ENCODE data around the gene CFHR3. TPM values are rescaled to one million over a fixed set of nuclear protein-coding genes. Genes with fewer than 3 reads are reported as not detected.
"Not testable (repeated sequence)": the region's sequence is repeated elsewhere in the genome, so short reads cannot be mapped to it uniquely, and the experiment has no call there.

Gene CFHR3
- polyA plus RNA-seq, 3 donors: not detected

- no peak overlapping the region for H3K27ac Mint-ChIP-seq
- H3K4me2 ChIP-seq (replicated peaks; ENCODE audit: extremely low read depth, low read length, poor library complexity, severe bottlenecking): no peak overlapping the region
- no peak overlapping the region for H3K27ac ChIP-seq (ENCODE audit: low read depth in 1 of 2, low read length in 2 of 2)
- WGBS (ENCODE audit: insufficient coverage): no CpG with 5 or more reads among the region's 2 CpGs
- H3K4me3 ChIP-seq (replicated peaks in 1 of 3; ENCODE audit: low read depth in 2 of 3, low read length in 3 of 3): no peak overlapping the region
- DNase-seq: no peak
- peaks cover 8 to 25% of the 10 kb centered on the region in 2 donors for H3K9me3 ChIP-seq (replicated peaks in 1 of 2; ENCODE audit: control insufficient read depth in 1 of 2, insufficient read depth in 1 of 2, low read length in 2 of 2)
- H3K4me1 Mint-ChIP-seq: no peaks in the 10 kb centered on the region
- H3K79me2 ChIP-seq (ENCODE audit: insufficient read depth, low read length): no peaks in the 10 kb centered on the region
- H4K20me1 ChIP-seq (ENCODE audit: insufficient read depth, low read length): no peaks in the 10 kb centered on the region
- no peaks in the 10 kb centered on the region for H3K27me3 ChIP-seq (ENCODE audit: control insufficient read depth in 2 of 2, insufficient read depth in 2 of 2, low read length in 2 of 2)
- no peak for TF ChIP-seq CTCF (IDR thresholded peaks at IDR 0.05)
- intact Hi-C loops (cut with micrococcal nuclease): no loop called here
- H3K36me3 ChIP-seq (replicated peaks in 1 of 2; ENCODE audit: control insufficient read depth in 1 of 2, insufficient read depth in 2 of 2, low read length in 2 of 2): no peaks in the 10 kb centered on the region
- H3K27me3 Mint-ChIP-seq (ENCODE audit: low read depth in 3 of 3): no peaks in the 10 kb centered on the region
- H2AFZ ChIP-seq (ENCODE audit: insufficient read depth, low read depth, low read length, poor library complexity, severe bottlenecking): no peak overlapping the region
- no peak overlapping the region for H3K9ac ChIP-seq (ENCODE audit: insufficient read depth, low read length, poor library complexity, severe bottlenecking)
- peaks cover 7 to 19% (median 13%) of the 10 kb centered on the region in 7 donors for H3K9me3 Mint-ChIP-seq
- H3K4me1 ChIP-seq (ENCODE audit: control insufficient read depth in 1 of 2, insufficient read depth in 2 of 2, low read length in 2 of 2): no peaks in the 10 kb centered on the region
- H3K36me3 Mint-ChIP-seq: no peaks in the 10 kb centered on the region
- no peak overlapping the region for H3K4me3 Mint-ChIP-seq
Measured at GRCh38 chr1:196734460-196734859, 40.2 kb upstream of the CFHR3 start.

- H2AFZ ChIP-seq (ENCODE audit: insufficient read depth, low read depth, low read length, poor library complexity, severe bottlenecking): no peak overlapping the region
- no peak overlapping the region for H3K9ac ChIP-seq (ENCODE audit: insufficient read depth, low read length, poor library complexity, severe bottlenecking)
- no peaks in the 10 kb centered on the region for H3K27me3 Mint-ChIP-seq (ENCODE audit: low read depth in 3 of 3)
- H3K4me2 ChIP-seq (replicated peaks; ENCODE audit: extremely low read depth, low read length, poor library complexity, severe bottlenecking): no peak overlapping the region
- H3K27ac Mint-ChIP-seq: no peak overlapping the region
- H3K36me3 Mint-ChIP-seq: no peaks in the 10 kb centered on the region
- no peak for TF ChIP-seq CTCF (IDR thresholded peaks at IDR 0.05)
- H3K36me3 ChIP-seq (replicated peaks in 1 of 2; ENCODE audit: control insufficient read depth in 1 of 2, insufficient read depth in 2 of 2, low read length in 2 of 2): no peaks in the 10 kb centered on the region
- H4K20me1 ChIP-seq (ENCODE audit: insufficient read depth, low read length): no peaks in the 10 kb centered on the region
- no peak overlapping the region for H3K4me3 Mint-ChIP-seq
- DNase-seq: no peak
- H3K27ac ChIP-seq (ENCODE audit: low read depth in 1 of 2, low read length in 2 of 2): no peak overlapping the region
- peaks cover 11 to 13% of the 10 kb centered on the region in 2 donors for H3K9me3 ChIP-seq (replicated peaks in 1 of 2; ENCODE audit: control insufficient read depth in 1 of 2, insufficient read depth in 1 of 2, low read length in 2 of 2)
- peaks cover 8 to 22% (median 14%) of the 10 kb centered on the region in 7 donors for H3K9me3 Mint-ChIP-seq
- H3K4me1 ChIP-seq (ENCODE audit: control insufficient read depth in 1 of 2, insufficient read depth in 2 of 2, low read length in 2 of 2): no peaks in the 10 kb centered on the region
- intact Hi-C loops (cut with micrococcal nuclease): no loop called here
- no peaks in the 10 kb centered on the region for H3K27me3 ChIP-seq (ENCODE audit: control insufficient read depth in 2 of 2, insufficient read depth in 2 of 2, low read length in 2 of 2)
- H3K4me3 ChIP-seq (replicated peaks in 1 of 3; ENCODE audit: low read depth in 2 of 3, low read length in 3 of 3): no peak overlapping the region
- no peaks in the 10 kb centered on the region for H3K4me1 Mint-ChIP-seq
- H3K79me2 ChIP-seq (ENCODE audit: insufficient read depth, low read length): no peaks in the 10 kb centered on the region
Measured at GRCh38 chr1:196738730-196739129, 35.9 kb upstream of the CFHR3 start.

- intact Hi-C loops (cut with micrococcal nuclease); H2AFZ ChIP-seq (ENCODE audit: insufficient read depth, low read depth, low read length, poor library complexity, severe bottlenecking); H3K9ac ChIP-seq (ENCODE audit: insufficient read depth, low read length, poor library complexity, severe bottlenecking); H3K36me3 Mint-ChIP-seq; H3K4me3 Mint-ChIP-seq; H3K36me3 ChIP-seq (replicated peaks in 1 of 2; ENCODE audit: control insufficient read depth in 1 of 2, insufficient read depth in 2 of 2, low read length in 2 of 2); H3K27ac ChIP-seq (ENCODE audit: low read depth in 1 of 2, low read length in 2 of 2); H3K27ac Mint-ChIP-seq; H3K4me3 ChIP-seq (replicated peaks in 1 of 3; ENCODE audit: low read depth in 2 of 3, low read length in 3 of 3); H3K27me3 ChIP-seq (ENCODE audit: control insufficient read depth in 2 of 2, insufficient read depth in 2 of 2, low read length in 2 of 2); H3K79me2 ChIP-seq (ENCODE audit: insufficient read depth, low read length); H3K4me1 ChIP-seq (ENCODE audit: control insufficient read depth in 1 of 2, insufficient read depth in 2 of 2, low read length in 2 of 2); DNase-seq; H3K4me1 Mint-ChIP-seq; H4K20me1 ChIP-seq (ENCODE audit: insufficient read depth, low read length); H3K27me3 Mint-ChIP-seq (ENCODE audit: low read depth in 3 of 3); H3K4me2 ChIP-seq (replicated peaks; ENCODE audit: extremely low read depth, low read length, poor library complexity, severe bottlenecking): not testable (repeated sequence)
- H3K9me3 Mint-ChIP-seq: peaks cover 7 to 14% (median 12%) of the 10 kb centered on the region in 7 donors
- peaks cover 8 to 11% of the 10 kb centered on the region in 2 donors for H3K9me3 ChIP-seq (replicated peaks in 1 of 2; ENCODE audit: control insufficient read depth in 1 of 2, insufficient read depth in 1 of 2, low read length in 2 of 2)
- no CpG with 5 or more reads among the region's 6 CpGs for WGBS (ENCODE audit: insufficient coverage)
Measured at GRCh38 chr1:196743244-196743643, 31.4 kb upstream of the CFHR3 start.

All from CD14-positive monocyte (primary cell).